AG04449 (cell line): ENCODE results near the gene METTL16.

Source experiments
- CTCF ChIA-PET: fragments of 350-600 bp; formaldehyde crosslinking; extraction: SDS; loops from one replicate; lab custom pipeline; 2021; ENCODE audit warnings: antibody characterized with exemption; lab: Yijun Ruan, JAX
- POLR2A ChIA-PET: fragments of 400-600, 350-600 bp; formaldehyde crosslinking; extraction: SDS; loops from one replicate; lab custom pipeline; 2020; ENCODE audit warnings: antibody characterized with exemption, inconsistent platforms; lab: Yijun Ruan, JAX
- DNase-seq: peaks from one replicate; pipeline ENCODE4 v3.0.0-alpha.2; 2010; ENCODE audit warnings: low read depth, low spot score
- H3K4me3 ChIP-seq: 2 replicates; pipeline ENCODE4 v1.5.1; 2011; ENCODE audit warnings: low read depth, mild to moderate bottlenecking, control low read depth, low read length
- TF ChIP-seq, protein P1 (sequence below): IDR thresholded peaks from one replicate; pipeline ENCODE4 v1.5.1; 2011; ENCODE audit warnings: mild to moderate bottlenecking, moderate library complexity, low read length, control low read depth, inconsistent platforms; ENCODE audit not compliant: insufficient read depth; ENCODE audit errors: missing control alignments

The METTL16 gene

DNA sequence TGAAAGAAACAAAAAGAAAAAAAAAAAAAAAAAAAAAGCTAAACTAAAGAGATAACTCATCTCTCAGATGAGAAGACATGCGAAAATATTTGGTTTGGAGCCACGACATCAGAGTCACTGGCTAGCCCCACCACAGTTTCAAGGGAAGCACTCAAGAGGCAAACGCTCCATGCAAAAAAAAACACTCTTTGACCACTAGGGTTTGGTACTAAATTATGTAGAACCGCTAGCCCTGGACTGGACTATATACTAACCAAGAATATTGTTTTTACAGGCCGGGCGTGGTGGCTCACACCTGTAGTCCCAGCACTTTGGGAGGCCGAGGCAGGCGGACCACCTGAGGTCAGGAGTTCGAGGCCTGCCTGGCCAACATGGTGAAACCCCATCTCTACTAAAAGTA, 37.3 kb downstream of the METTL16 start:
- no peak overlapping the region for H3K4me3 ChIP-seq
- DNase-seq = no peak
- ChIA-PET POLR2A (no interaction called here), CTCF (interaction anchor here (1.1 kb wide), 1 partner anchor 58 kb away, joined by 3 read pairs; no protein-coding TSS in a partner anchor)
- TF ChIP-seq, protein P1, sequence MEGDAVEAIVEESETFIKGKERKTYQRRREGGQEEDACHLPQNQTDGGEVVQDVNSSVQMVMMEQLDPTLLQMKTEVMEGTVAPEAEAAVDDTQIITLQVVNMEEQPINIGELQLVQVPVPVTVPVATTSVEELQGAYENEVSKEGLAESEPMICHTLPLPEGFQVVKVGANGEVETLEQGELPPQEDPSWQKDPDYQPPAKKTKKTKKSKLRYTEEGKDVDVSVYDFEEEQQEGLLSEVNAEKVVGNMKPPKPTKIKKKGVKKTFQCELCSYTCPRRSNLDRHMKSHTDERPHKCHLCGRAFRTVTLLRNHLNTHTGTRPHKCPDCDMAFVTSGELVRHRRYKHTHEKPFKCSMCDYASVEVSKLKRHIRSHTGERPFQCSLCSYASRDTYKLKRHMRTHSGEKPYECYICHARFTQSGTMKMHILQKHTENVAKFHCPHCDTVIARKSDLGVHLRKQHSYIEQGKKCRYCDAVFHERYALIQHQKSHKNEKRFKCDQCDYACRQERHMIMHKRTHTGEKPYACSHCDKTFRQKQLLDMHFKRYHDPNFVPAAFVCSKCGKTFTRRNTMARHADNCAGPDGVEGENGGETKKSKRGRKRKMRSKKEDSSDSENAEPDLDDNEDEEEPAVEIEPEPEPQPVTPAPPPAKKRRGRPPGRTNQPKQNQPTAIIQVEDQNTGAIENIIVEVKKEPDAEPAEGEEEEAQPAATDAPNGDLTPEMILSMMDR = no peak

DNA sequence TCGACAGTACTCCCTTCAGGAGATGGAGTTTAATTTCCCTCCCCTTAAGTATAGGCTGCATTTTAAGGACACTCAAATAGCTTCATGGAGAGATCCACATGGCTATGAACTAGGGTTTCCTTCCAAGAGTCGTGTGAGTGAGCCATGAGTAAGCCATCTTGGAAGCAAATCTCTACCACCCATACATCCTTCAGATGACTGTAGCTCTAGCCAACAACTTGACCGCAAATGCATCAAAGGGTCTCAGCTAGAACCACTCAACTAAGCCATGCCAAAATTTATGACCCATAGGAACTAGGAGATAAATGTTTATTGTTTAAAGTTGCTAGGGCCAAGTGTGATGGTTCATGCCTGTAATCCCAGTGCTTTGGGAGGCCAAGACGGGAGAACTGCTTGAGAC, 43.4 kb downstream of the METTL16 start:
- ChIA-PET CTCF (no interaction called here), POLR2A (no interaction called here)
- TF ChIP-seq, protein P1 = no peak
- no peak overlapping the region for H3K4me3 ChIP-seq
- no peak for DNase-seq

DNA sequence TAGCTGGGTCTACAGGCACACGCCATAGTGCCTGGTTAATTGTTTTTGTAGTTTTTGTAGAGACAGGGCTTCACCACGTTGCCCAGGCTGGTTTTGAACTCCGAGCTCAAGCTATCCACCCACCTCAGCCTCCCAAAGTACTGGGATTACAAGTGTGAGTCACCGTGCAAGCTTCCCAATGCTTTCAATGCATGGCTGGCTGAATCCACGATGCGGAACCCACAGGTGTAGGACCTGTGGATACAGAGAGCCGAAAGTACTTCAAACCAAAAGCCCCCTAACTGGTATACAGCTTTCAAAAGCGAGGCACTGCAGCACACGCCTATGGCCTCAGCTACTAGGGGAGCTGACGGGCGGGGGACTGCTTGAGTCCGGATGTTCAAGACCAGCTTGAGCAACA, 44.8 kb downstream of the METTL16 start:
- ChIA-PET POLR2A (no interaction called here), CTCF (interaction anchor here (1.0 kb wide), 1 partner anchor 51 kb away, joined by 4 read pairs; no protein-coding TSS in a partner anchor)
- no peak overlapping the region for H3K4me3 ChIP-seq
- TF ChIP-seq, protein P1 = no peak
- DNase-seq = no peak

DNA sequence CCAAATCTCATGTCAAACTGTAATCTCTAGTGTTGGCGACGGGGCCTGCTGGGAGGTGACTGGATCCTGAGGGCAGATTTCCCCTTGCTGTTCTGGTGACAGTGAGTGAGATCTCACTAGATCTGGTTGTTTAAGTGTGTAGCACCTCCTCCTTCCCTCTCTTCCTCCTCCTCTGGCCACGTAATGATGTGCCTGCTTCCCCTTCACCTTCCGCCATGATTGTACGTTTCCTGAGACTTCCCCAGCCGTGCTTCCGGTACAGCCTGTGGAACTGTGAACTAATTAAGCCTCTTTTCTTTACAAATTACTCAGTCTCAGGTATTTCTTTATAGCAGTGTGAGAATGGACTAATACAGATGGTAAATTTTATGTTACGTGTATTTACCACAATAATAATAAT, 49.2 kb downstream of the METTL16 start:
- CTCF ChIA-PET = no interaction called here
- no peak for DNase-seq
- H3K4me3 ChIP-seq = no peak overlapping the region
- POLR2A ChIA-PET = no interaction called here
- TF ChIP-seq, protein P1 = no peak

DNA sequence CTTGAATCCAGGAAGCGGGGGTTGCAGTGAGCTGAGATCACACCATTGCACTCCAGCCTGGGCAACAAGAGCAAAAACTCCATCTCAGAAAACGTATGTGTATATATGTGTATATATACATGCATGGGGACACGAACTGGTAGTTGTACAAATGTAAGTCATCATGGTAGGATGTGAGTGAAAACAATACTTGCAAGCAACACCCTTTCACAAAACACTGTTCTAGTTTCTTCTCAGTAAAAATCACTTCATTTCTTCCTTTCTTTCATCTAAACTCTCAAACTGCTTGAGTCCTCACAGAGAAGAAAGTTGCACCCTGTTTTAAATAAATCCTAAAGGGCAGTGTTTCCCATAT, 51.8 kb downstream of the METTL16 start:
- ChIA-PET CTCF (interaction anchor here (1.5 kb wide), 1 partner anchor 88 kb away, joined by 3 read pairs; no protein-coding TSS in a partner anchor), POLR2A (no interaction called here)
- TF ChIP-seq, protein P1 = no peak
- DNase-seq = no peak
- no peak overlapping the region for H3K4me3 ChIP-seq

DNA sequence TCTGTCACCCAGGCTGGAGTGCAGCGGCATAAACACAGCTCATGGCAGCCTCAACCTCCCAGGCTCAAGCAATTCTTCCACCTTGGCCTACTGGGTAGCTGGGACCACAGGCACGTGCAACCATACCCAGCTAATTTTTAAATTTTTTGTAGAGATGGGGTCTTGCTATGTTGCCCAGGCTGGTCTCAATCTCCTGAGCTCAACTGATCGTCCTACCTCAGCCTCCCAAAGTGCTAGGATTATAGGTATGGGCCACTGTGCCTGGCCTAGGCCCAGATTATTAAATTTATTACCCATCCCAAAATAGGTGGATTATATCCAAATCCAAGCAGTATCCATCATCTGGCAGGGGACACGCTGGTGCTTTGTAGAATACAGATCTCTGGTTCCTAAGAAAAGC, 53.8 kb downstream of the METTL16 start:
- ChIA-PET CTCF (interaction anchor here (1.3 kb wide), 1 partner anchor 25 kb away, joined by 3 read pairs; no protein-coding TSS in a partner anchor), POLR2A (no interaction called here)
- H3K4me3 ChIP-seq = no peak overlapping the region
- TF ChIP-seq, protein P1 = no peak
- DNase-seq = no peak
